Loucy (cell line): Measurements from ENCODE around the gene PLBD1.

Experiments
- H2AFZ ChIP-seq: fragments of 200-600 bp; sonication (generic); 2 replicates; pipeline ENCODE4 v1.6.0; 2016; ENCODE audit warnings: antibody characterized with exemption, mild to moderate bottlenecking, low read length, moderate library complexity
- H3F3A ChIP-seq: fragments of 200-600 bp; 2 replicates; pipeline ENCODE4 v1.6.0; 2016; ENCODE audit warnings: antibody characterized with exemption, low read depth, mild to moderate bottlenecking
- H3K27me3 ChIP-seq: fragments of 200-600 bp; sonication (generic); 2 replicates; pipeline ENCODE4 v1.6.1; 2014; ENCODE audit warnings: low read length, mild to moderate bottlenecking; ENCODE audit not compliant: insufficient read depth, poor library complexity, severe bottlenecking
- H3K36me3 ChIP-seq: fragments of 200-600 bp; sonication (generic); 2 replicates; pipeline ENCODE4 v1.6.1; 2016; ENCODE audit warnings: low read length; ENCODE audit not compliant: insufficient read depth
- H3K4me1 ChIP-seq: fragments of 200-600 bp; sonication (generic); 2 replicates; pipeline ENCODE4 v1.5.1; 2014; ENCODE audit warnings: low read length, mild to moderate bottlenecking; ENCODE audit not compliant: insufficient read depth, poor library complexity, severe bottlenecking
- H3K4me2 ChIP-seq: fragments of 200-600 bp; sonication (generic); 2 replicates; pipeline ENCODE4 v1.6.0; 2014; ENCODE audit warnings: antibody characterized with exemption, low read length, low read depth, mild to moderate bottlenecking; ENCODE audit not compliant: poor library complexity, severe bottlenecking
- H3K4me3 ChIP-seq: fragments of 200-600 bp; sonication (generic); 2 replicates; pipeline ENCODE4 v1.5.1; 2014; ENCODE audit warnings: low read length, mild to moderate bottlenecking, mixed read lengths; ENCODE audit not compliant: poor library complexity, severe bottlenecking
- H3K79me2 ChIP-seq: fragments of 200-600 bp; sonication (generic); 2 replicates; pipeline ENCODE4 v1.6.1; 2014; ENCODE audit warnings: low read length; ENCODE audit not compliant: insufficient read depth
- H3K9ac ChIP-seq: fragments of 200-600 bp; sonication (generic); 2 replicates; pipeline ENCODE4 v1.6.0; 2014; ENCODE audit warnings: mild to moderate bottlenecking, low read depth, low read length, moderate library complexity; ENCODE audit not compliant: poor library complexity, severe bottlenecking
- H3K9me2 ChIP-seq: fragments of 200-600 bp; sonication (generic); replicated peaks from 2 replicates; pipeline ENCODE4 v1.6.1; 2016; ENCODE audit warnings: low read depth, low read length, mixed read lengths
- H3K9me3 ChIP-seq: fragments of 200-600 bp; sonication (generic); 2 replicates; pipeline ENCODE4 v1.6.1; 2014; ENCODE audit warnings: mild to moderate bottlenecking, antibody characterized with exemption, low read length, low read depth; ENCODE audit not compliant: insufficient read depth
- H4K20me1 ChIP-seq: fragments of 200-600 bp; sonication (generic); 2 replicates; pipeline ENCODE4 v1.6.0; 2014; ENCODE audit warnings: antibody characterized with exemption, low read length, mild to moderate bottlenecking; ENCODE audit not compliant: insufficient read depth, poor library complexity, severe bottlenecking
- CTCF ChIP-seq: fragments of 200-600 bp; sonication (generic); conservative IDR thresholded peaks from 2 replicates; pipeline ENCODE4 v1.5.1; 2014; ENCODE audit warnings: mild to moderate bottlenecking, antibody characterized with exemption, low read length
- EZH2phosphoT487 ChIP-seq: fragments of 200-600 bp; IDR thresholded peaks from 2 replicates; pipeline ENCODE4 v1.6.1; 2018; ENCODE audit warnings: antibody characterized with exemption, mild to moderate bottlenecking, moderate library complexity, borderline replicate concordance

PLBD1 gene

GRCh38 chr12:14482886-14483285, 84.8 kb downstream of the PLBD1 start:
- Histone ChIP-seq H3K36me3 (peaks cover 95% of the 10 kb centered on the region), H3K4me2 (no peak overlapping the region), H2AFZ (no peak overlapping the region), H3K4me3 (no peak overlapping the region), H3K79me2 (no peaks in the 10 kb centered on the region), H3K4me1 (no peaks in the 10 kb centered on the region), H4K20me1 (peaks cover 2% of the 10 kb centered on the region), H3K9ac (no peak overlapping the region), H3F3A (no peaks in the 10 kb centered on the region), H3K9me3 (no peaks in the 10 kb centered on the region), H3K9me2 (no peaks in the 10 kb centered on the region), H3K27me3 (no peaks in the 10 kb centered on the region)
- TF ChIP-seq EZH2phosphoT487 (no peak), CTCF (no peak)

GRCh38 chr12:14482361-14482760, 85.3 kb downstream of the PLBD1 start:
- no peak for TF ChIP-seq CTCF
- no peak for TF ChIP-seq EZH2phosphoT487

GRCh38 chr12:14481201-14481600, 86.5 kb downstream of the PLBD1 start:
- no peaks in the 10 kb centered on the region for H3K4me1 ChIP-seq
- no peaks in the 10 kb centered on the region for H3K9me3 ChIP-seq
- no peak overlapping the region for H3K4me2 ChIP-seq
- H3K9ac ChIP-seq, result no peak overlapping the region
- no peaks in the 10 kb centered on the region for H3K9me2 ChIP-seq
- H3F3A ChIP-seq, result no peaks in the 10 kb centered on the region
- no peaks in the 10 kb centered on the region for H3K79me2 ChIP-seq
- no peaks in the 10 kb centered on the region for H3K27me3 ChIP-seq
- H2AFZ ChIP-seq, result no peak overlapping the region
- TF ChIP-seq CTCF, result no peak
- no peak for TF ChIP-seq EZH2phosphoT487
- peaks cover 97% of the 10 kb centered on the region for H3K36me3 ChIP-seq
- peaks cover 11% of the 10 kb centered on the region for H4K20me1 ChIP-seq
- no peak overlapping the region for H3K4me3 ChIP-seq

More at GRCh38 chr12:14482361-14482760, 85.3 kb downstream of the PLBD1 start:
- no peaks in the 10 kb centered on the region for H3K27me3 ChIP-seq
- H3K36me3 ChIP-seq, result peaks cover 95% of the 10 kb centered on the region
- no peaks in the 10 kb centered on the region for H3K79me2 ChIP-seq
- H3K9ac ChIP-seq, result no peak overlapping the region
- no peaks in the 10 kb centered on the region for H3F3A ChIP-seq
- H3K9me2 ChIP-seq, result no peaks in the 10 kb centered on the region
- peaks cover 7% of the 10 kb centered on the region for H4K20me1 ChIP-seq
- H3K4me2 ChIP-seq, result no peak overlapping the region
- H3K9me3 ChIP-seq, result no peaks in the 10 kb centered on the region
- H3K4me3 ChIP-seq, result no peak overlapping the region
- H3K4me1 ChIP-seq, result no peaks in the 10 kb centered on the region
- H2AFZ ChIP-seq, result no peak overlapping the region
